Panc1 (cell line): Measurements from ENCODE around the gene ZFHX2. TPM values are rescaled to one million over a fixed set of nuclear protein-coding genes. Genes with fewer than 3 reads are reported as not detected.
"Not testable (repeated sequence)": the region's sequence is repeated elsewhere in the genome, so short reads cannot be mapped to it uniquely, and the experiment has no call there.

Experiments used
- ATAC-seq: fragments of 200-7000 bp; cut with Tn5 transposase; 2 replicates; pipeline ENCODE4 v1.9.1; 2020; ENCODE audit warnings: mild to moderate bottlenecking, moderate library complexity
- BruUV-seq: library from RNA; stranded (reverse); fragments of 400-500 nt; replicated peaks from 2 replicates; lab custom pipeline; 2021; lab: Mats Ljungman, UMichigan
- CTCF ChIA-PET: fragments of 300-600 bp; sonication (Branson Sonifier 250); formaldehyde crosslinking; loops from one replicate; lab custom pipeline; 2022; ENCODE audit warnings: antibody characterized with exemption; lab: Charles Lee
- POLR2A ChIA-PET: fragments of 300-600 bp; sonication (Branson Sonifier 250); formaldehyde crosslinking; loops from one replicate; lab custom pipeline; 2022; ENCODE audit warnings: antibody characterized with exemption; lab: Charles Lee
- DNase-seq: peaks from one replicate; pipeline ENCODE4 v3.0.0-alpha.2; 2010; ENCODE audit warnings: low read depth, low spot score
- H3K27ac ChIP-seq: 2 replicates; pipeline ENCODE4 v1.5.1; 2011; ENCODE audit warnings: mild to moderate bottlenecking, low read length, inconsistent platforms
- H3K27me3 ChIP-seq: fragments of 200-500 bp; sonication (Bioruptor generic); 2 replicates; pipeline ENCODE4 v1.6.0; 2014; ENCODE audit warnings: low read length, inconsistent platforms; ENCODE audit not compliant: control insufficient read depth, insufficient read depth
- H3K36me3 ChIP-seq: fragments of 200-500 bp; sonication (Bioruptor generic); 2 replicates; pipeline ENCODE4 v1.5.1; 2014; ENCODE audit warnings: inconsistent platforms, mild to moderate bottlenecking, low read length, moderate library complexity; ENCODE audit not compliant: control insufficient read depth, insufficient read depth
- H3K4me1 ChIP-seq: 2 replicates; pipeline ENCODE4 v1.5.1; 2011; ENCODE audit warnings: inconsistent platforms, mild to moderate bottlenecking, low read length, moderate library complexity; ENCODE audit not compliant: control insufficient read depth, insufficient read depth
- H3K4me3 ChIP-seq, 2 experiments: 2 replicates each; pipeline ENCODE4 v1.5.1; 2011 to 2012; ENCODE audit warnings: low read depth in 2 of 2, low read length in 2 of 2, mild to moderate bottlenecking in 2 of 2, inconsistent platforms in 1 of 2, moderate library complexity in 1 of 2
- H3K9me3 ChIP-seq: fragments of 200-500 bp; sonication (Bioruptor generic); 2 replicates; pipeline ENCODE4 v1.5.1; 2014; ENCODE audit warnings: low read depth, mild to moderate bottlenecking, inconsistent platforms, low read length, moderate library complexity; ENCODE audit not compliant: control insufficient read depth, insufficient read depth
- CTCF ChIP-seq: fragments of 450-650 bp; IDR thresholded peaks from 2 replicates; pipeline ENCODE4 v1.5.1; 2017; ENCODE audit warnings: mild to moderate bottlenecking
- POLR2AphosphoS5 ChIP-seq: IDR thresholded peaks from 2 replicates; pipeline ENCODE4 v1.6.1; 2012; ENCODE audit warnings: mild to moderate bottlenecking, low read depth, low read length, moderate library complexity
- REST ChIP-seq, 2 experiments: IDR thresholded peaks; 2 replicates each; pipeline ENCODE4 v1.6.1; 2011 to 2012; ENCODE audit warnings: low read depth in 2 of 2, control low read depth in 1 of 2, low read length in 1 of 2, mild to moderate bottlenecking in 1 of 2, moderate library complexity in 1 of 2; ENCODE audit not compliant: insufficient read depth in 1 of 2
- SIN3A ChIP-seq: IDR thresholded peaks from 2 replicates; pipeline ENCODE4 v1.6.1; 2012; ENCODE audit warnings: low read depth, mild to moderate bottlenecking, low read length, moderate library complexity, borderline replicate concordance; ENCODE audit not compliant: insufficient read depth
- TCF7L2 ChIP-seq: IDR thresholded peaks from 2 replicates; pipeline ENCODE4 v1.6.1; 2011; ENCODE audit warnings: mild to moderate bottlenecking, low read depth, low read length, inconsistent platforms
- in situ Hi-C: cut with HindIII; loops from 2 replicates; pipeline ENCODE4 v1.10.0; 2016; ENCODE audit warnings: low sequenced_read_pairs, low pct_unique_long_range_greater_than_20kb
- intact Hi-C: fragments of 100-400 bp; cut with micrococcal nuclease; formaldehyde crosslinking; loops from one replicate; pipeline ENCODE4 v1.10.0; 2022; ENCODE audit not compliant: unreplicated experiment
- total RNA-seq: library from RNA; stranded (reverse); gene quantifications from one replicate; pipeline ENCODE4 v1.2.1, GENCODE V29; 2021; ENCODE audit not compliant: unreplicated experiment

The ZFHX2 gene
- total RNA-seq, 1 experiment from 2014 or later, result 2.4 TPM

- no peak overlapping the region for H3K4me3 ChIP-seq
- no peaks in the 10 kb centered on the region for H3K4me1 ChIP-seq
- intact Hi-C loops (no loop called here), in situ Hi-C loops (no loop called here)
- ATAC-seq (no peak), DNase-seq (no peak)
- H3K9me3 ChIP-seq, result no peaks in the 10 kb centered on the region
- ChIA-PET CTCF (interaction anchor here (1.1 kb wide), 1 partner anchor 22 kb away, joined by 3 read pairs; no protein-coding TSS in a partner anchor), POLR2A (interaction anchor here (0.7 kb wide), 1 partner anchor 8 kb away, joined by 3 read pairs; no protein-coding TSS in a partner anchor)
- H3K36me3 ChIP-seq, result no peaks in the 10 kb centered on the region
- no TSS peak for BruUV-seq
- H3K27me3 ChIP-seq, result no peaks in the 10 kb centered on the region
- no peak overlapping the region for H3K27ac ChIP-seq
- TF ChIP-seq CTCF (no peak), POLR2AphosphoS5 (no peak), REST (IDR thresholded peaks at IDR 0.05; ENCODE audit: insufficient read depth in 1 of 2, low read depth in 2 of 2, low read length in 1 of 2) (no peak), TCF7L2 (no peak), SIN3A (no peak)
These were observed 13.4 kb downstream of the ZFHX2 start for GRCh38 chr14:23538050-23538718.

- Histone ChIP-seq H3K27me3 (no peaks in the 10 kb centered on the region), H3K27ac (no peak overlapping the region), H3K36me3 (no peaks in the 10 kb centered on the region), H3K4me3 (no peak overlapping the region), H3K9me3 (no peaks in the 10 kb centered on the region), H3K4me1 (no peaks in the 10 kb centered on the region)
- intact Hi-C loops (no loop called here), in situ Hi-C loops (no loop called here)
- ChIA-PET POLR2A (interaction anchor here (0.6 to 0.7 kb wide), 2 partner anchors 9 to 17 kb away, joined by 3 to 6 read pairs; no protein-coding TSS in a partner anchor), CTCF (interaction anchor here (1.1 kb wide), 1 partner anchor 22 kb away, joined by 3 read pairs; no protein-coding TSS in a partner anchor)
- DNase-seq (no peak), ATAC-seq (no peak)
- BruUV-seq, result no TSS peak
- no peak for TF ChIP-seq TCF7L2
- no peak for TF ChIP-seq SIN3A
- TF ChIP-seq CTCF, result no peak
- TF ChIP-seq REST (IDR thresholded peaks at IDR 0.05; ENCODE audit: insufficient read depth in 1 of 2, low read depth in 2 of 2, low read length in 1 of 2), result no peak
- no peak for TF ChIP-seq POLR2AphosphoS5
These were observed 14.1 kb downstream of the ZFHX2 start for GRCh38 chr14:23537351-23538049.

- H3K27me3 ChIP-seq, H3K36me3 ChIP-seq, CTCF ChIA-PET, H3K9me3 ChIP-seq, BruUV-seq, H3K4me1 ChIP-seq, DNase-seq, ATAC-seq, H3K27ac ChIP-seq, intact Hi-C loops, in situ Hi-C loops, H3K4me3 ChIP-seq: not testable (repeated sequence)
- POLR2A ChIA-PET, result interaction anchor here (0.6 kb wide), 1 partner anchor 17 kb away, joined by 6 read pairs; no protein-coding TSS in a partner anchor
These were observed 14.7 kb downstream of the ZFHX2 start for GRCh38 chr14:23536906-23537305.
